Tibial nerve (tissue), 3 donors: Measurements from ENCODE around the gene HPSE2.

Experiments used
- POLR2A ChIP-seq, 2 donors: fragments of 450-650 bp; IDR thresholded peaks; one replicate each; pipeline ENCODE4 v1.6.1; 2017; ENCODE audit warnings: antibody characterized with exemption in 2 of 2, mild to moderate bottlenecking in 2 of 2, moderate library complexity in 2 of 2
- TF ChIP-seq, protein P1 (sequence below), 5 experiments: fragments of 200-600 bp in 3 of 5; fragments of 450-650 bp in 2 of 5; sonication (generic) in 3 of 5; IDR thresholded peaks; one replicate each; pipeline ENCODE4 v1.5.1; 2016 to 2019; ENCODE audit warnings: antibody characterized with exemption in 5 of 5, mild to moderate bottlenecking in 3 of 5, moderate library complexity in 2 of 5

DNA sequence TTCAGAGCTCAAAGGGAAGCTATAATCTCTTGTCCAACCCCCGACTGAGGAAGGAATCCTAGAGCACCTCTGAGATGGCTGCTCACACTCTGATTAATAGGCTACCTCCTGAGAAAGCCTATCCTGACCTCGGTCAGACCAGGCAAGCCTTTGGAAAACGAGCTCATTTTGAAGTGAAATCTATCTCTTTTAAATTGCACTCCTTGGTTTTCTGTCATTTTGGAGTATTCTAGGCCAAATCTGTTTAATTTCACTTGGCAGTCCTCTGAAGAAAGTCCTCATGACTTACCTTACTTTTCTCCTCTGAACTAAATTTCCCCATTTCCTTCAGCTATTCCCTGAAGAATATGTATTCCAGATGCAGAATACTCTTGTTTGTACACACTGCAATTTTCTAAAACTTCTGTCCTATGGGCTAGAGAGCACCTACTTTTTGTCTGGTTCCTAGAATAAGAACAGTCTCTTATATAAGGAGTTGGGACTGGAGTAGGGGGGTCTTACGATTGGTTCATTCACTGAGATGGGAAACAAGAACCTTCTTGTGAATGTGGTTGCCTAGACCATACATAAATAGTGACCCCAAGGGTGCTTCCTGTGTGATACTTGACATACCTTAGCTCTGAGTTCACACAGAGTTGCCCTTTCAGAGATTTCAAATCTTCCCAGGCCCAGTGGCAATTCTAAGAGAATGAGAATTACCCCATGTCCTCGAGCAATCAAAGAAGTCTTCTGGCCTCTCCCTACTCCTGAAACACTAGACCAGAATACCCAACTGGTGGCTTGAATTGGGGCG lies 757.0 kb downstream of the HPSE2 start:
- TF ChIP-seq, protein P1, sequence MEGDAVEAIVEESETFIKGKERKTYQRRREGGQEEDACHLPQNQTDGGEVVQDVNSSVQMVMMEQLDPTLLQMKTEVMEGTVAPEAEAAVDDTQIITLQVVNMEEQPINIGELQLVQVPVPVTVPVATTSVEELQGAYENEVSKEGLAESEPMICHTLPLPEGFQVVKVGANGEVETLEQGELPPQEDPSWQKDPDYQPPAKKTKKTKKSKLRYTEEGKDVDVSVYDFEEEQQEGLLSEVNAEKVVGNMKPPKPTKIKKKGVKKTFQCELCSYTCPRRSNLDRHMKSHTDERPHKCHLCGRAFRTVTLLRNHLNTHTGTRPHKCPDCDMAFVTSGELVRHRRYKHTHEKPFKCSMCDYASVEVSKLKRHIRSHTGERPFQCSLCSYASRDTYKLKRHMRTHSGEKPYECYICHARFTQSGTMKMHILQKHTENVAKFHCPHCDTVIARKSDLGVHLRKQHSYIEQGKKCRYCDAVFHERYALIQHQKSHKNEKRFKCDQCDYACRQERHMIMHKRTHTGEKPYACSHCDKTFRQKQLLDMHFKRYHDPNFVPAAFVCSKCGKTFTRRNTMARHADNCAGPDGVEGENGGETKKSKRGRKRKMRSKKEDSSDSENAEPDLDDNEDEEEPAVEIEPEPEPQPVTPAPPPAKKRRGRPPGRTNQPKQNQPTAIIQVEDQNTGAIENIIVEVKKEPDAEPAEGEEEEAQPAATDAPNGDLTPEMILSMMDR (IDR thresholded peaks at IDR 0.05) = no peak
- TF ChIP-seq POLR2A (IDR thresholded peaks at IDR 0.05) = no peak
